GM19452 (cell line): ENCODE measurements around the gene DOLK.

Experiments used
- ATAC-seq: cut with Tn5 transposase; IDR thresholded peaks from one replicate; pipeline ENCODE4 v1.9.1; 2021; ENCODE audit not compliant: unreplicated experiment

DOLK gene

DNA sequence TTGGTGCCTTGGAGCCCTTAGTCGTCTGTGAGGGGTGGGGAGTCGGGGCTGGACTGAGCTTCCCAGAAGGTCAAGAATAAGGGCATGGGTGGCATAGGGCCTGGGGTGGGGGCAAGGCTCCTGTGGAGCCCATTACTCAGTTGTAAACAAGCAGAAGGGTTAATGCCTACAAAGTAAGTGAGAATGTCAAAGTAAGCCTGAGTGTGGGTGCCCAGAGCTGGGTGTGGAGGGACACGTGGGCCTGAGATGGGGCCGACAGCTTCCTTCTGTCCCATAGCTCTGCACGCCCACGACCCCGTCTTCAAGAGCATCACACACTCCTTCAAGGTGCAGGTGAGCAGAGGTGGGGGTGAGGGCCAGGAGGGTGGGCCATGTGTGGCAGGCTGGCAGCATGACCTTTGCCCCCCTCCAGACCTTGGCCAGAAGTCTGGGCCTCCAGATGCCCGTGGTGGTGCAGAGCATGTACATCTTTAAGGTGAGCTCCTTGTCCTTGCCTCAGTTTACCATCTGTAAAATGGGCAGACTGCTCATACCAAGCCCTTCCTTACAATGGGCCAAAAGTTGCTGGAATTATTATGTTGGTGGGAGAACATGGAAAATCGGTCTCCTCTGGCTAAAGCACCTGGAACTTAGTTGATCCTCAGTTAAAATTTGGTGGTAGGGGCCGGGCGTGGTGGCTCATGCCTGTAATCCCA, 11.1 kb downstream of the DOLK start:
- ATAC-seq, result no peak

- no peak for ATAC-seq
Observed at GRCh38 chr9:128933731-128934130, 13.7 kb downstream of the DOLK start.

GRCh38 chr9:128929560-128929959, 17.8 kb downstream of the DOLK start:
- ATAC-seq, result no peak

DNA sequence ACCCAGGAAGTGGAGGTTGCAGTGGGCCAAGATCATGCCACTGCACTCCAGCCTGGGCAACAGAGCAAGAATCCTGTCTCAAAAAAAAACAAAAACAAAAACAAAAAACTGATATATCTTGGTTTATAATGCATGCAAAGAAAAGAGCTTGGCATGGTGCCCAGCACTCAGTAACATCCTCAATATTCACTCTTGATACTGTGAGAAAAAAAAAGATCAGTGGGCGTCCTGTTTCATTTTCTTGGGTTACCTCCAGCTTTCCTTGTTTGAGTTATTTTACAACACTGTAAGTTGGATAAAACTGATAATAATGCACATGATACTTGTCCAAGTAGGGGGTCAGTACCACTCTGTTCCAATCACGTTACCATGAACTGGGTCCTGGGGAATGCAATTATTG, 18.8 kb downstream of the DOLK start:
- ATAC-seq, result no peak

DNA sequence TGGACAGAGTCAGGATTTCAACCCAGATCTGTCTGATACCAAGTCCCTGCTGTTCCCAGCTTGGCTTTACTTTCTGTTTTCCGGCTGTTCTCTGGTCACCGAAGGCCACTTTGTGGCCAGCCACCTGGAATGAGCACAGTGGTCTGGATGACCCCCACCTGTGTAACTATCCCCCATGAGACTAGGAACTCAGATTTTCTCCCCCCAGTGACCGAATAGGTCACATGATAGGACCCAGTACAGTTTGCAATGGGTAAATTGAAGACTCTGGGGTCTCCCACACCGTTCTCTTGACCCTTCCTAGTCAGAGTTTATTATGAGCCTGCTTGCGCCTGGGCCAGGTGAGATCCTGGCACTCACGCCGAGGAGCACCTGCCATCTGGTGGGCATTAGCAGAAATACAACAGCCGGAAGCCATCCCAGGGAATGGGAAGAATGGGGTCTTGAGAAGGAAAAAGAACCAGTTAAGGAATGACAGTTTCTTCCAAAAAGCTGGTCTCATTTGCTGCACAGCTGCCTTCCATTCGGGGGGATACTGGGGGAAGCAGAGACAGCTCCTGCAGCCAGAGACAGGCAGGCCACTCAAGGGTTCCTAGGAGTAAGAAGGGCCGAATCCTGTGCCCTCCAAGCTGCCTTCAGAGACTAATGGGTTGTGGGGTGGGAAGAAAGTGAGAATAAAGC, 19.5 kb downstream of the DOLK start:
- ATAC-seq, result no peak

DNA sequence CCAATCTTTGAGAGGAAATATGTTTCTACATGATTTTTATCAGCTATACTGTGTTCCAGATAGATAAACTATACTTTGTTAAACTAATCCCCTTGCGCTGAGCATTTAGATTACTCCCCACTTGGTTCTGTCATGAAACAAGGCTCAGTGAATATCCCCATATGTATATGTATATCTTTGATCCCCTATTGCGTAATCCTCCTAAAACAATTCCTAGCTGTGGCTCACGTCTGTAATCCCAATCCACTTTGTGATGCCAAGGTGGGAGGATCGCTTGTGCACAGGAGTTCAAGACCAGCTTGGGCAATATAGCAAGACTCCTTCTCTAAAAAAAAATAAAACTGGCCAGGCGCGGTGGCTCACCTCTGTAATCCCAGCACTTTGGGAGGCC, 23.9 kb downstream of the DOLK start:
- no peak for ATAC-seq

DNA sequence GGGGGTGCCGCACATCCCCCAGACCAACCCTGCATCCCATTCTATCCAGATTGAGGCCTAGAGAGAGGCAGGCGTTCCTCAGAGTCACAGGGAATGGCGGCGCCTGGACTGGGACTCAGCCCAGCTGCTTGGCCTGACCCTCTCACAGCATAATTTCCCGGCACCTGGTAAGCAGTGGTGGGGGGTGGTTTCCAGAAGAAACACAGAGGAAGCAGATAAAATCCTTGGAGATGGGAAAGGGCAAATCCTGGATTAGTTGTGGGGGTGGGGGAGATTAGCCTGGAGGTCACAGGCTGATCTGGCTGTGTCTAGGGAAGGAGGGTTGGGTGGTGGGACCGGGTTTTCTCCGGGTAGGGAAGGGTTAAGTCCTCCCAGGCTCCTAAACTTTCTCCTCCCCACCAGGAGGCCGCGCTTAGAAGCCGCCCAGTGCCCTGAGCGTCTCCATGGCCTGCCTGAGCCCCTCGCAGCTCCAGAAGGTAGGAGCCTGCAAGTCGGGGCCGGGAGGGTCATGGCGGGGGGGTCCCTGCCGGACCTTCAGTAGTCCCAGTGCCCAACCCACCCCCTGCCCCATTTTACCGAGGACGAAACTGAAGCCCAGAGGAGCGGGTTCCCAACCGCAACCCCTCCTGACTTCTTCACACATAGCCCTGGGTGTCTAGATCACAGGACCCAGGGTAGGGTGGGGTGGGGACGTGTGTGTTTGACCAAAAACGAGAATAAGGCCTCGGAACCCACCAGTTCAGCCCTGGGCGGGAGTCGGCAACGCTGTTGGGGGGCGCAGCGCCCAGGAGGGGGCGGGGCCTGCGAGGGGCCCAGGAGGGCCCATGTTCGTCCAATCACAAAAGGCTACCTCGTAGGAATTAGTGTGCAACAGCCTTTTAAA, 25.3 kb downstream of the DOLK start:
- ATAC-seq, result no peak

GRCh38 chr9:128920381-128921058, 26.9 kb downstream of the DOLK start, which contains the start of gene PHYHD1:
Gene PHYHD1 (plus strand): TSS chr9:128920982. CDS start chr9:128922324, 1,342 bp downstream.
- ATAC-seq, result no peak

DNA sequence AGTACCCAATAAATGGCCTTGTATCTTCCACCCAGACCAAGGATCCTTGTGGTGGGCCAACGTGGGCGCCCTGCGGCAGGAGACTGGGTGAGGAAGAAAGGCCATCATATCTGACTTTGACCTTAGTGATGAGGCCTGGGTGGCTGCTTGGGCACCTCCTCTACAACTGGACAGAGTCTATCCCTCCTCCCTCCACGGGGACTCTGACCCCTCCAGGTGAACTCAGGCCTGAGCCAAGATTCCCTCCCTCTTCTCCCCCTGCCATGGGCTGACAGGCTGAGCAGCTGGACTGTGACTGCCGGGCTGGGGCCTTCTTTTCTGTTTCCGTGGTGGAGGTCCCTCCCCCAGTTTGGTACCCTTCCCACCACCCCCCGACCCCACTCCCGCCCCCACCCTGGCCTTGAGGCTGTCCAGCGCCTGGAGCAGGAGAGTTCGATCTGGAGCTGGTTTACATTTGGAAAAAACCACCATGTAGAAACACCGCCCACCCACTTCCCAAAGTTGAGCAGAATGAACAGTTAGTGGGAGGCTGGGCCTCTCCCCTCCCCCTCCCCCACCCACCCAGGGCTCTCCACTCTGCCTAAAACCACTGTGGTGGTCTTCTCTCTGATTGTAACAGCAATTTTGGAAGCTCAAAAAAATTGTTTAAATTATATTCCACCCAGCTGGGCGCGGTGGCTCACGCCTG, 27.9 kb downstream of the DOLK start:
- ATAC-seq, result no peak

DNA sequence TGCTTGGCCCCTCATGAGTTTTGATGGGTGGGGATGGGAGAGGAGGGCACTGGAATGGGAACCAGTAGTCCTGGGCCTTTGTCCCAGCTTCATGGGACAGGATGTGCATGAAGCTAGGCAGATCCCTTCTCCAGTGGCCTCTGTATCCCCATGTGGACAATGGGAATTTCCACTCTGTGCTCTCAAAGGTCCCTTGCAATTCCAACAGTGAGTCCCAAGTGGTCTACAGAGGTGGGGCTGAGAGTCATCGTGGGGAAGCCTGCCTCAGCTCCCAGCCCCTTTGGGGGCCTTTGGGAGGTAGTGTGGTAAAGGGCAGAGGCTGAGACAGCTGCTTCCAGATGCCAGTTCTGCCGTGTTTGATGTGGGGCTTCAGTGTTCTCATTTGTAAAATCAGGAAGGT, 28.5 kb downstream of the DOLK start:
- ATAC-seq, result no peak

- no peak for ATAC-seq
Observed at GRCh38 chr9:128917151-128917849, 30.1 kb downstream of the DOLK start.

DNA sequence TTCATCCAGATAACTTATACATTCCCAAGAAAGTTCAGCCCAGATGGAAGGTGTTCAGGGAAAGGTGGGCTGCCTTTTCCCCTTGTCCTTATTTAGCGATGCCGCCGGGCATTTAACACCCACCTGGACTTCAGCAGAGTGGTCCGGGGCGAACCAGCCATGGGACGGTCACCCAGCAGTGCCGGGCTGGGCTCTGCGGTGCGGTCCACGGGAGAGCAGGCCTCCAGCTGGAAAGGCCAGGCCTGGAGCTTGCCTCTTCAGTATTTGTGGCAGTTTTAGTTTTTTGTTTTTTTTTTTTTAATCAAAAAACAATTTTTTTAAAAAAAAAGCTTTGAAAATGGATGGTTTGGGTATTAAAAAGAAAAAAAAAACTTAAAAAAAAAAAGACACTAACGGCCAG, 30.7 kb downstream of the DOLK start:
- no peak for ATAC-seq

GRCh38 chr9:128916204-128916603, 31.2 kb downstream of the DOLK start:
- ATAC-seq, result no peak

DNA sequence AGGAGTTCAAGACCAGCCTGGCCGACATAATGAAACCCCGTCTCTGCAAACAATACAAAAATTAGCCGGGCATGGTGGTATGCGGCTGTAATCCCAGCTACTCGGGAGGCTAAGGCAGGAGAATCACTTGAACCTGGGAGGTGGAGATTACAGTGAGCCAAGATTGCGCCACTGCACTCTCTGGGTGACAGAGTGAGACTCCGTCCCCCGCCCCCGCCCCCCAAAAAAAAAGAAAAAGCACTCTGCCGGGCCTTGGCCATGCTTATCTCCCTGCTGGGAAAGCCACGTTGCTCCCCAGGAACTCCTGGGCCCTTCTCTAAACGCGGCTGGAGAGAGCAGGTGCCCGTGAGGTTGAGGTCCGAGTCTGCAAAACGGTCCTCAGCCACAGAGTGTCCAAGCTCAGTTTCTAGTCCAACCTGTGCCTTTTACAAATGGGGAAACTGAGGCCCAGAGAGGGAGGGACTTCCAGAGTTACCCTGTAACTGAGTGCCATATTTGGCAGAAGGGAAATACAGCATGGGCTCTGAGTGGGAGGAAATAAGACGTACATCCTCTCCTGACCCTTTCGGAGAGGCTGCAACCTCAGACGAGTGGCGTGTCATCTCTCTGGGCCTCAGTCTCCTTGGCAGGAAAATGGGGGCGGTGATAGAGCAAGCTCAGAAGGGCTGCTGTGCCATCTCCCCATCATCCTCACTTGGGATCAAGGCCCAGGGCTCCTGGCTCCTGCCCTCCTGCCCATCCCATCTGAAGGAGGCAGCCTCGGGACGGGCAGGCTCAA, 33.2 kb downstream of the DOLK start:
- no peak for ATAC-seq

DNA sequence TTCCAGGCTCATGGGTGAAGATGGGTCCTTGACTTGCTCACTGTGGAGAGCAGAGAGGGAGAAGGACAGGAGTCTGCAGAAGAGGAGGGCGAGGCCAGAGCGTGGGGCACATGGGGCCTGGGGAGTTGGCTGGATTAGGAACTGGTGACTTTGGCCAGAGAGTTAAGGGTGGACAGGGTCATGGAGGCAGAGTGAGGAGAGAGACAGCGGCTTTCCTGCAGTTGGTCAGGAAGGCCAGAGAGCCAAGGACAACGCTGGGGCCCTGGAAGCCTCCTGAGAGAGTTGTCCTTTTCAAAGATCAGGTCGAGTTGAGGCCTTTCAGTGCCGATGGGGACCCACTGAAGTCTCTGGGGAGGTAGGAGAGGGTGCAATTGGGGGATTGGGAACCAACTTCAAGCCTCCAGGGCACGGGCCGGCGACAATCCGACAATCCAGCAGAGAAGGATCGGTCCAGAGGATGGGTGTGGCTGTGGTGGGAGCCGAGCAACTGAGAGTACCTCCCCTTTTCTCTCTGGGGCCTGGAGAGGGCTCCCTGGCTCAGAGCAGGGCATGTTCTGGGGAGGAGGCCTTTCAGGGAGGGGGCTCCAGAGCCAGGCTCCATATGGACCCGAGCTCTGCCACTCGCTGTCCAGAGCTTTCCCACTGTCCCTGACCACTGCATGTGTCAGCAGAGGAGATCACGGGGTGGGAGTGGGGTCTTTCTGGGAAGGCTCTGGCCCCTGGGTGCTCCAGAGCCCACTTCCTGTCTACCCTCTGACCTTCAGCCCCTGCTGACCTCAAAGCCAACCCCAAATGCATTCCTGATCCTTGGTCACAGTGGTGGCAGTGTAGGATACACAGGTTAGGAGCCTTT, 34.1 kb downstream of the DOLK start:
- ATAC-seq, result no peak

- no peak for ATAC-seq
Observed at GRCh38 chr9:128912270-128912853, 35.0 kb downstream of the DOLK start.

DNA sequence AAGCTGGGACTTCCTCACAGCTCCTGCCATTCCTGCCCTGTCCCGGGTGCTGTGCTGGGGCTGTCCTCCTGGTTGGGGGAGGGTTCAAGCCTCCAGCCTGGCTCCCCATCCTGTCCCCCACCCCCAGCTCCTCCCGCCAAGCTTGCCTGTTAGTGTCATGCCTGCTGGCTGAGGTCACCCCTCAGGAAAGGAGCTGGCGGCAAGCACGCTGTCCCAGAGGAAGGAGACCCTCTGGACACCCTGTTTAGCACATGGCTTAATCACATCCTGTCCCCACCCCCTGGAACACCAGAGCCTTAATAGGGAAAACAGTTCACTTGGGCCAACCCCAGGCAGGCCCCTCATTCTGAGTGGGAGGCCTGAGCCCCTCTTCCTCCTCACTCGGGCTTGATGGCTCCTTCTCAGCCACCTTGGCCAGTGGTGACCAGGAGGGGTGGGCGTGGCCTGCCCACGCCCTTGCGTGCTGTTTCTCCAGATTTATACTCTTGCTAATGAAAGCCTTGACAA, 35.8 kb downstream of the DOLK start:
- ATAC-seq, result no peak

- ATAC-seq, result no peak
Observed at GRCh38 chr9:128910906-128911305, 36.5 kb downstream of the DOLK start.
